GM18508 (cell line): Measurements from ENCODE around the gene RTN4R.

Source experiments
- ATAC-seq: cut with Tn5 transposase; IDR thresholded peaks from one replicate; pipeline ENCODE4 v1.9.1; 2021; ENCODE audit warnings: moderate number of reproducible peaks; ENCODE audit not compliant: insufficient read depth, unreplicated experiment

RTN4R gene

GRCh38 chr22:20232781-20233180, 35.3 kb downstream of the RTN4R start:
- no peak for ATAC-seq

- no peak for ATAC-seq
Observed at GRCh38 chr22:20232237-20232598, 35.9 kb downstream of the RTN4R start.

- ATAC-seq: no peak
Observed at GRCh38 chr22:20231514-20232236, 36.4 kb downstream of the RTN4R start.

DNA sequence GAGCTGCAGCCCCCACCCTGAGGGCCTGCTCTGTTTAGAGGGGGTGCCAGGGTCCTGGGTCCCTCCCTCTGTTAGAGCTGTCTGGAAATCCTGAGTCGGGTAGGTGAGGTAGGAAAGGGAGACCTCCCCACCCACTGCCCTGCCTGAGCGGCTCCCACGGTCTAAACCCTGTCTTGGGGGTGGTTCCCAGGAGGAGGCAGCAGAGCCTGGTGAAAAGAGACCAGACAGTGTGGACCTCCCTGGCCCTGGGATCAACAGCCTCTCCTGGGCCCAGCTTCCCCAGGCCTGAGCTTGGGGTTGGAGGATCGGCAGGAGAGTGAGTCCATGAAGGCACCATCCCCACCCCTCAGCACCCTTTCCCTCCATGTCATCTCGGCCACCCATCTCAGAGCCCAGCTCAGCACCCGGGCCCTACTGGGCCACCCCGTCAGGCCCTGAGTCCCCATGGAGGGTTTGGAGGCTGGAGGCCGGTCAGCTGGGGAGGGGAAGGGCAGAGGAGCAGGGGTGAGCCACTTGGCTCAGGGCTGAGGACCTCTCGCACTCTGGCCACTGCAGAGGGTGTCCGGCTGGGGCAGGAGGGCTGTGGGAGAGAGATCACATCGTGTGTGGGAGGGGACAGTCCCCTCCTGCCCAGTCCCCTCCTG, 37.2 kb downstream of the RTN4R start:
- no peak for ATAC-seq

DNA sequence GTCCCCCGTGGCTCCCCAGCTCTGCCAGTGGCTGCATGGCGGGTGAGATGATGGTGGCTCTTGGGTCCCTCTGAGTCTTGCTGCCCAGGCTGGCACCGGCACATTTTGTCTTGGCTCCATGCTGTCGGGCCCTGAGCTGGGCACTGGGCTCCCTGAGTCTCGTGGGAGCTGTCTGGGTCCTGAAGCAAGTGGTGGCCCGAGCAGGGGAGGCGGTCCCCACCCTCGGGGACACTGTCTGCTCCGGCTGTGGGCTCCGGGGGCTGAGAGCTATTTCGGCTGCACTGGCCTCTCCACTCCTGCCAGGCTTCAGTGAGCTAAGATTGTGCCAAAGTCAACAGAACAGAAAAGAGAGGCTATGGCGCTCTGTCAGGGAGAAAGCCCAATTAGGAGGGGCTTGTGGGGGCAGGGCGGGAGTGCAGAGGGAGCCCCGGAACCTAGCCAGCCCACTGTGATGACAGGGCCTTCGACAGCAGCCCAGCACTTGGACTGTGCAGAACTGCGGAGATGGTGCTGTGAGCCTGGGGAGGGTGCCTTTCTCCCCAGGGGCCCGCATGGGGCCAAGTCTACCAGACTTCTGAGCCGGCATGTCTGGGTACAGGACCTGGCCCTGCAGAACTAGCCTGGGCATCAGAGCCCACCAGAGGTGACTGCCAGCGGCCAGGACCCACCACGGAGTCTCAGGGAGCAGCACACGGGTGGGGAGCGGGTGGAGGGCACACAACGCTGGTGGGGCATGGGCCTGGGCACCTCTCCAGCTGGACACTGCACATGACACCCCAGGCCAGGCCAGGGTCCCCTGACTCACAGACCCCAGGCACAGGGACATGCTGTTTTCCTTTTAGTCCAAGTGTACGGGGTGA, 38.0 kb downstream of the RTN4R start:
- no peak for ATAC-seq

DNA sequence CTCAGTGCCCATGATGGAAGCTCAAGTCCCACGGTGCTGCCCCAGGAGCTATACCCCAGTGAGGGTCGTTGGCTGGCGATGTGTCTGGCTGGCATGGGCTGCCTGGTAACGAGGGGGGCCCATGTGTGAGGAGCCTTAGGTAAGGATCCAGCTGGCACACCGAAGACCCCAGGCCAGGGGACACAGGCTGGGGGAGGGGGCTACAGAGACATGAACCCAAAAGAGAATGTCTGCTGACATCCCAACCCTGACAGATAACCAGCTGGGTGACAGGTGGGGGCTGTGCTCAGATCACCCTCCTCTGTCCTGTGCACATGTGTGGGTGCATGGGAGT, 39.2 kb downstream of the RTN4R start:
- no peak for ATAC-seq

DNA sequence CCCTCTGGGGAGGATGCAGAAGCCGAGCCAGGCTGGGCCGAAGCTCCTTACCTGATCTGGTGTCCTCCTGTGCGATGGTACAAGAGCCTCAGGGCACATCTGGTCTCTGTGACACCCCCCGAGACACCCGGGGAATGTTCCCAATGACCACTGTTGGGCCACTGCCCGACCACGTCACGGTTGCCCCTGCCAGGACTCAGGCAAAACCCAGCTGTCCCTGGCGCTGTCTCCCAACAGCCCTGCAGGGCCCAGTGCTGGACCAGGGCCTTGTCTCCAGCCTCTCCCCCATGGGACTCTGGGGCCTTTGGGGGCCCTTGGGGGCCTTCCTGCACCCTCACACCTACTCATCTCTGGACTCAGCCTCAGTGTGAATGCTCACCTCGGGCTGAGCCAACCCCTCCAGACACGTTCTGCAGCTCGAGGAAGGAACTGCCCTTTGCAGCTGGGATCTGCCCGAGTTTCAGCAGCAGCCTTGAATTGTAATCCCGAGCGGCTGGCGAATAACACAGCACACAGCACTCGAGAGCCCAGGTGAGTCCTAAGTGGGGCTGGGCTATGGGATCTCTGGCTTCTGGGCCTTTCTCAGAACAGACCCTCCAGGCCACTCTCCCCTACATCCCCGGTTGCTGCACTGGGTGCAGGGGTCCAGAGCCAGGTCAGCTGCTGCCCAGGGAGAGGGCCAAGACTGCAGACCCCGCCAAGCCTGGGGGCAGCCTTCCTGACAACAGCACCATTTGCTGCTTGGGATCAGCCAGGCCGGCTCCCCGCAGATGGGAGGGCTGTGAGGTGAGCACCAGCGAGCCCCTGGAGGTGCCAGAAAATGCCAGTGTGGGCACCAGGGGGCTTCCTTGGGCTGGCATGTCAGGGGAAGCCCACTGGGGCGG, 39.8 kb downstream of the RTN4R start:
- ATAC-seq: no peak

DNA sequence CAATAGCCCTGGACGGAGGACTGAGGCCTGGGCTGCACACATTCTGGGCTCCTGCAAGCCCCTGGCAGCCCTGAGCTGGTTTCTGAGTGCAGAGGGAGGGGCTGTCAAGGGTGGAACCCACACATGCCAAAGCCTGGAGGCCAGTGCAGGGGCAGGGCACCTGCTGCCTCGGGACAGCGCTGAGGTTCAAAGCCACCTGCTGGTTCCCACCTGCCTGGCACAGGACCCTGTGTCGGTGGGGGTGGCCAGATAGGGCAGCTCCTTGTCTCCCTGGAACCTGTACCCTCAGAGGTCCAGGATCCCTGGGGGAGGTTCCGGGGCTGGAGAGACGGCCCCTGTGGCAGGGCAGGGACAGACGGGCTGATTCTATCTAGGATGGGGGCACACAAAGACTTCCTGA, 40.8 kb downstream of the RTN4R start:
- ATAC-seq: no peak

DNA sequence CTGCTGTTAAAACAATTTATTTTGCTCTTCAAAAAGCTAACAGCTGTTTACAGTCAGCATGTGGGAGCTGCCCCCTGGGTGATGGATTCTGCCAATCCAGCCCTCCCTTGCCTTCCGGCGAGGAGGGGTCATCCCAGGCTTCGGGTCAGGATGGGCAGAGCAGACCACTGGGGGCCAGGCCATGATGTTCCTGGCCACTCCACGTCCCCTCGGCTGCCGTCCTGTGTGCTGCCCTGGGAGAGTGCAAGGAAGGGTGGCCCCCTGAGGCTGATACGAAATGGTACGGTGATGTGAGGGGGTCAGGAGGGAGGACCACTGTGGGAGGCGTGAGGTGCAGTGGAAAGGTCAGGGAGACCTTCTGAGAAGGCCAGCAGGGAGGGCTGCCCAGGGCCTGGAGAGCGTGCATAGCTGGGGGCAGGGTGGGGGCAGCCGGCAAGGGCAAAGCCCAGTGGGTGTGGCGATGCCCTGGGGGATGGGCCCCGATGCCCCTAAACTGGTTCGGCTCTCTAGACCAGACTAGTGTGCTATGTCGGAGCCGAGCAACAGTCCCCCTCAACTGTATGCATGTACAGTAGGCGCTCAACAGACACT, 41.3 kb downstream of the RTN4R start:
- ATAC-seq: no peak

GRCh38 chr22:20226077-20226716, 41.9 kb downstream of the RTN4R start:
- ATAC-seq: no peak

- no peak for ATAC-seq
Observed at GRCh38 chr22:20225693-20225966, 42.5 kb downstream of the RTN4R start.

DNA sequence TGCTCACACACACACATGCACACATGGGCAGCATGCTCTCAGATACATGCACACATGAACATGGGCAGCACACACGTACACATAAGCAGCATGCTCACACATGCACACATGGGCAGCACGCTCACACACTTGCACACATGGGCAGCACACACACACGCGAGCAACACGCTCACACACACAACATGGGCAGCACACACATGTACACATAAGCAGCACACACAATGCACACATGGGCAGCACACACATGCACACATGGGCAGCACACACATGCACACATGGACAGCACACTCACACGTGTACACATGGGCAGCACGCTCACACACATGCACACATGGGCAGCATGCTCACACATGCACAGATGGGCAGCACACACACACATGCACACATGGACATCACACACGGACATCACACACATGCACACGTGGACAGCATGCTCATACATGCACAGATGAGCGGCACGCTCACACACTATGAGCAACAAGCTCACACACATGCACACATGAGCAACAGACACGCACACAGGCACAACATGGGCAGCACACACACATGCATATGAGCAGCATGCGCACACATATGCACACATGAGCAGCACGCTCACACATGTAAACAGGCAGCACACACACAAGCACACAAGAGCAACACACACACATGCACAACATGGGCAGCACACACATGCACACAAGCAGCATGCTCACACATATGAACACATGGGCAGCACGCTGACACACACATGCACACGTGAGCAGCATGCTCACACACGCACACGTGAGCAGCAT, 43.0 kb downstream of the RTN4R start:
- ATAC-seq: no peak

DNA sequence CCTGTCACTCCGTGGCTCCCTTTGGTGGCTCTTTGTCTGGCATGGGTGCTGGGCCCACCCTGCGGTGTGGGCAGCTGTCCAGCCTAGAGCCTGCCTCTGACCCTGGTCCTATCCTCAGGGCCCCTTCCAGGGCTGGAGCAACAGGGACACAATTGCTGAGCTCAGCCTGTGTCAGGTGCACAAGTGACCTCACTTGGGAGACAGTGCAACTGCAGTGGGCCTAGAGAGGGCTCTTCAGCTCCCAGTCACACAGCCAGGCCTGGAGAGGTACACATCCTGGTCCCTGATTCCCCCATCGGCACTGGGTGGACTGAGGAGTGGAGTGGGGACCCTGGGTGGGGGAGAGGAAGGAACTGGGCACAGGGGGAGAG, 43.9 kb downstream of the RTN4R start:
- no peak for ATAC-seq

- no peak for ATAC-seq
Observed at GRCh38 chr22:20223421-20224255, 44.5 kb downstream of the RTN4R start.

DNA sequence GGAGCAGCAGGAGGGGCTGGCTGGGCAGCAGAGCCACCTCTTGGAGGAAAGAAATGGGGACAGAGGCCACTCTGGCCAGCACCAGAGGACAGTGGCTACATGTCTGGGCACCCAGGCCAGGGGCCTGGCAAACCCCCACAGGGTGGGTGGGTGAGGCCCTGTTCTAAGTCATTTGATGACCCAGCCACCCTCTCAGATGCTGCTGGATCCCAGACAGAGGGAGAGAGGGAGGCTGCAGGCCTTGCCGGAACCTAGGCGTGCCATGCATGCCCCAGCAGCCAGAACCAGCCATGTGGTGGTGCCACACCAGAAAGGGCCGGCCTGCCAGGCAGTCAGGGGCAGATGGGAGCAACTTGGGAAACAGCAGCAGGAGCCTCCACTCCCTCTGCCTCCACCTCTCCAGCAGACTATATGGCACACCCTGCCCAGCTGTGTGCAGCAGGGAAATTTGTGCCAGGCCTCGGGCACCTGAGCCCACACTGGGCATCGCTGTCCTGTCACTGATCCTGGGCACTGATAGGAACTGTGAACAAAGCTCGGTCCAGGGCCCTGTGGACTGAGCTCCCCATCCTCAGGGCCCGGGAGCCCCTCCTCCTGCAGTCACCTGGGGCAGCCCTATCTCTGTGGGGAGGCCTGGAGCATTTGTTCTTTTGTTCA, 45.2 kb downstream of the RTN4R start:
- no peak for ATAC-seq

DNA sequence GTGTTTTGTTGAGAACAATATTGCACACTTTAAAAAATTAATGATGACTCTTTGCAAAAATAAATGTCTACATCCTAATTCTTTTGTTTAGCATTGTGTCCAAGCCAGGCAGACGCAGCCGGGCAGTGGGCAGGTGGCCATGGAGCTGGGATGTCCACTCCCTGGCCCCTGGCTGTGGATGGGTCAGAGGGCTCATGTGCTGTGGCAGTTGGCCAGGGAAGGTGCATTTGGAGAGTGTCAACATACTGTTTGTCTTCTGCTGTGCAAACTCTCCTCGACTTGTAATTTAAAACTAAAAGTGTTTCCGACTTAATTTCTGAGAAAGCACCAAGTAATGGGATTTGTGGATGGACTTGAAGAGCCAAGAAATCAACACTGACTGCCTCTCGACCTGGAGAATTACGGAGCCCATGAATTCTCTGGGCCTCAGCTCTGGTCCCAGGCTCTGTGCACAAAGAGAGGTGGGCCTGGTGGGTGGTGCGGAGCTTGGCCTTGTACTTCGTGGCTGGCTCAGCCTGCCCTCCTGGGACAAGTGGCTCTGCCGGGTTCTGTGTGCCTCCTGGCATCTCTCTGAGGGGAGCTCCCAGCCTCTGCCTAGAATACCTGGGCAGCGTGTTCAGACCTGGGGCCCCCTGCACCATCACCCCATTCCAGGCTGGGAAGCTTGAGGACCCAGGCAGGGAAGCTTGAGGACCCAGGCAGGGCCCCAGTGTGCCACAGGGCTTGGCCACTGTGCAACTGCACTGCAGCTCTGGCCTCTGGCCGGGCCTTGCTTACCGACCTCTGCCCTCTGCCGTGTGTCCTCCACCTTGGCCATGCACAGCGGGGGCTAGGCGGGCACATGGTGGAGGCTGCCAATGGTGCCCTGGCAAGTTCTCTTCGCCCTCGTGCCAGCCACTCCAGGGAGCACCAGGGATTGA, 46.4 kb downstream of the RTN4R start:
- ATAC-seq: no peak

DNA sequence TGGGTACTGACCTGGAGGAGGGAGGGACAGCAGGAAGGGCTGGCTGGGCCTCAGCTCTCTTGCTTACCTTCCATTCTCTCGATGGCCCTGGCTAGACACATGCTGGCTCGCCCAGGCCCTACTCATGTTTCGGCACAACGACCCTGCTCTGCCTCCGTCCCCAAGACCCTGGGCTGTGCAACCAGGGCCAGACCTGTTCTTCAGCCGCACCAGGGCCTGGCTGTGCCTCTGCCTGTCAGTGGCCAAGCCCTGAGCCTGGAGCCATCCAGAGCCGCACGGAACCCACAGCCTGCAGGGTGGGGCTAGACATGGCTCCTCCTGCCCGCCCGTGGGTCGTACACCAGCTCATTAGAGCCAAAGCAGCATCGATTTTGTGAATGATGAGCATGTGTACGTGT, 47.5 kb downstream of the RTN4R start:
- no peak for ATAC-seq
